ENCODE results near the gene ETV2. TPM values are rescaled to one million over a fixed set of nuclear protein-coding genes. Genes with fewer than 3 reads are reported as not detected.

Gene ETV2
- total RNA-seq, 1 experiment from 2014 or later: 1.5 TPM

- TF ChIP-seq EZH2phosphoT487 (IDR thresholded peaks at IDR 0.05; ENCODE audit: borderline replicate concordance): no peak
- TF ChIP-seq POLR2A (IDR thresholded peaks at IDR 0.05; ENCODE audit: borderline replicate concordance, extremely low read depth, insufficient read depth, insufficient read length): no peak
- no peak for TF ChIP-seq CEBPB (IDR thresholded peaks at IDR 0.05; ENCODE audit: low read depth)
Measured at GRCh38 chr19:35609851-35610353, 31.6 kb upstream of the ETV2 start (continued).

- ChIA-PET RAD21 (ENCODE audit: low non-redundant PET in 1 of 2, low total read pairs in 2 of 2, uncharacterized antibody in 2 of 2, unreplicated experiment in 2 of 2) (interaction anchor here in 1 of 2 experiments (0.6 kb wide), 1 partner anchor 9 kb away, joined by 3 read pairs; no protein-coding TSS in a partner anchor), POLR2A (interaction anchor here (0.9 kb wide), 1 partner anchor 14 kb away, joined by 3 read pairs; no protein-coding TSS in a partner anchor), CTCF (interaction anchor here (1.4 kb wide), 1 partner anchor 10 kb away, joined by 3 read pairs; no protein-coding TSS in a partner anchor)
- Histone ChIP-seq H3K27ac (ENCODE audit: low read depth, low read length) (peak overlapping the region; percentile 13; the same call in 1 of the 2 replicates), H2AFZ (ENCODE audit: low read depth, low read length, poor library complexity, severe bottlenecking) (no peak overlapping the region), H3K27me3 (ENCODE audit: insufficient read depth, low read length) (no peaks in the 10 kb centered on the region), H3K4me2 (ENCODE audit: low read length) (peak overlapping the region; percentile 99), H3K9me3 (ENCODE audit: control insufficient read depth in 1 of 2, insufficient read depth in 1 of 2, low read depth in 1 of 2, low read length in 2 of 2) (peaks cover 0 to 3% of the 10 kb centered on the region in 2 experiments; a peak in 1 of 4 replicates), H3K9ac (ENCODE audit: low read length) (peak overlapping the region; percentile 98), H3K4me1 (ENCODE audit: control insufficient read depth in 1 of 2, insufficient read depth in 2 of 2, low read length in 2 of 2) (peaks cover 10 to 18% of the 10 kb centered on the region in 2 experiments), H3K9me2 (ENCODE audit: insufficient read depth) (no peaks in the 10 kb centered on the region), H3K36me3 (ENCODE audit: control insufficient read depth in 1 of 2, insufficient read depth in 2 of 2, low read length in 2 of 2) (no peaks in the 10 kb centered on the region; a peak in 2 of 4 replicates), H3K4me3 (replicated peaks in 1 of 2; ENCODE audit: low read depth in 1 of 2, low read length in 2 of 2) (peak overlapping the region; percentile 31 to 93), H3K79me2 (ENCODE audit: insufficient read depth, low read length) (peaks cover 5% of the 10 kb centered on the region; the same call in 1 of the 2 replicates), H4K20me1 (ENCODE audit: insufficient read depth) (no peaks in the 10 kb centered on the region)
- TF ChIP-seq ZBTB33 (IDR thresholded peaks at IDR 0.05; ENCODE audit: extremely low read depth, insufficient replicate concordance, low read length) (no peak), POLR2AphosphoS5 (IDR thresholded peaks at IDR 0.05; ENCODE audit: low read depth, low read length) (no peak), FOSL1 (IDR thresholded peaks at IDR 0.05; ENCODE audit: low read depth) (no peak), RAD21 (IDR thresholded peaks at IDR 0.05; ENCODE audit: low read depth) (no peak)
- no peak for DNase-seq (ENCODE audit: low read depth, low spot score)
- intact Hi-C loops (cut with micrococcal nuclease): no loop called here
- no peak for ATAC-seq
- BruUV-seq (replicated peaks): TSS peak; percentile 95
Measured at GRCh38 chr19:35612224-35612558, 29.4 kb upstream of the ETV2 start.

All from HCT116 (cell line).